HEK293 (cell line): Measurements from ENCODE around the gene ARHGAP26.

Experiments used
- CTCF ChIA-PET: fragments of 350-600 bp; formaldehyde crosslinking; extraction: SDS; loops from one replicate; lab custom pipeline; 2021; ENCODE audit warnings: antibody characterized with exemption; lab: Yijun Ruan, JAX
- POLR2A ChIA-PET: fragments of 300-600 bp; formaldehyde crosslinking; extraction: SDS; loops from one replicate; lab custom pipeline; 2020; ENCODE audit warnings: antibody characterized with exemption, inconsistent platforms; lab: Yijun Ruan, JAX
- H3K27ac ChIP-seq: fragments of 200-500 bp; sonication (Bioruptor generic); 2 replicates; pipeline ENCODE4 v1.5.1; 2014; ENCODE audit warnings: low read depth, low read length, control low read depth, inconsistent platforms; ENCODE audit errors: extremely low read depth
- H3K36me3 ChIP-seq, 2 experiments: fragments of 200-500 bp in 1 of 2; sonication (Bioruptor generic) in 1 of 2; 1 replicate in 1 of 2; 2 replicates in 1 of 2; pipeline ENCODE4 v1.5.1; 2014 to 2017; ENCODE audit warnings: inconsistent platforms in 2 of 2, low read length in 2 of 2; ENCODE audit not compliant: control insufficient read depth in 2 of 2, insufficient read depth in 1 of 2
- H3K4me1 ChIP-seq: fragments of 200-500 bp; sonication (Bioruptor generic); 2 replicates; pipeline ENCODE4 v1.5.1; 2014; ENCODE audit warnings: mild to moderate bottlenecking, low read length, inconsistent platforms; ENCODE audit not compliant: control insufficient read depth, insufficient read depth
- H3K4me3 ChIP-seq: 2 replicates; pipeline ENCODE4 v1.5.1; 2011; ENCODE audit warnings: low read depth, mild to moderate bottlenecking, control low read depth, low read length, moderate library complexity
- H3K9me3 ChIP-seq: fragments of 200-500 bp; sonication (Bioruptor generic); 2 replicates; pipeline ENCODE4 v1.5.1; 2014; ENCODE audit warnings: low read depth, low read length, inconsistent platforms; ENCODE audit not compliant: control insufficient read depth, insufficient read depth
- HOXC10 ChIP-seq: sonication (generic); formaldehyde crosslinking; IDR thresholded peaks from 2 replicates; pipeline ENCODE4 v1.8.1; 2023; ENCODE audit warnings: mild to moderate bottlenecking, missing genetic modification reagents
- KLF16 ChIP-seq: fragments of 450-650 bp; formaldehyde crosslinking; IDR thresholded peaks from 2 replicates; pipeline ENCODE4 v1.5.1; 2017; ENCODE audit warnings: missing biosample characterization, missing genetic modification characterization
- PRDM1 ChIP-seq: fragments of 450-650 bp; formaldehyde crosslinking; IDR thresholded peaks from 2 replicates; pipeline ENCODE4; 2016; ENCODE audit warnings: missing biosample characterization, missing genetic modification characterization
- SCRT1 ChIP-seq: fragments of 450-650 bp; formaldehyde crosslinking; IDR thresholded peaks from 2 replicates; pipeline ENCODE4 v1.5.1; 2016; ENCODE audit warnings: missing biosample characterization, missing genetic modification characterization, borderline replicate concordance
- ZBTB48 ChIP-seq: fragments of 450-650 bp; formaldehyde crosslinking; IDR thresholded peaks from 2 replicates; pipeline ENCODE4 v1.5.1; 2016; ENCODE audit warnings: missing biosample characterization, missing genetic modification characterization
- ZNF10 ChIP-seq: fragments of 450-650 bp; formaldehyde crosslinking; IDR thresholded peaks from 2 replicates; pipeline ENCODE4 v1.5.1; 2017; ENCODE audit warnings: missing biosample characterization, missing genetic modification characterization
- ZNF23 ChIP-seq: fragments of 450-650 bp; formaldehyde crosslinking; IDR thresholded peaks from 2 replicates; pipeline ENCODE4 v1.5.1; 2016; ENCODE audit warnings: missing biosample characterization, missing genetic modification characterization, borderline replicate concordance
- ZNF423 ChIP-seq: fragments of 450-650 bp; formaldehyde crosslinking; IDR thresholded peaks from 2 replicates; pipeline ENCODE4 v1.5.1; 2016; ENCODE audit warnings: missing biosample characterization, missing genetic modification characterization
- ZNF514 ChIP-seq: fragments of 450-650 bp; formaldehyde crosslinking; IDR thresholded peaks from 2 replicates; pipeline ENCODE4 v1.5.1; 2016; ENCODE audit warnings: missing biosample characterization, missing genetic modification characterization
- ZNF555 ChIP-seq: fragments of 450-650 bp; formaldehyde crosslinking; conservative IDR thresholded peaks from 2 replicates; pipeline ENCODE4 v1.5.1; 2017; ENCODE audit warnings: missing biosample characterization, mild to moderate bottlenecking, missing genetic modification characterization, inconsistent platforms
- ZNF585B ChIP-seq: fragments of 450-650 bp; formaldehyde crosslinking; IDR thresholded peaks from 2 replicates; pipeline ENCODE4 v1.5.1; 2016; ENCODE audit warnings: missing biosample characterization, missing genetic modification characterization
- ZNF610 ChIP-seq: fragments of 450-650 bp; formaldehyde crosslinking; IDR thresholded peaks from 2 replicates; pipeline ENCODE4 v1.5.1; 2016; ENCODE audit warnings: missing biosample characterization, missing genetic modification characterization, borderline replicate concordance
- ZNF621 ChIP-seq: fragments of 450-650 bp; formaldehyde crosslinking; IDR thresholded peaks from 2 replicates; pipeline ENCODE4 v1.5.1; 2017; ENCODE audit warnings: missing biosample characterization, missing genetic modification characterization
- ZNF677 ChIP-seq: fragments of 450-650 bp; IDR thresholded peaks from 2 replicates; pipeline ENCODE4 v1.5.0; 2018; ENCODE audit warnings: missing biosample characterization, mild to moderate bottlenecking, missing genetic modification characterization, moderate library complexity
- ZNF707 ChIP-seq: fragments of 450-650 bp; formaldehyde crosslinking; IDR thresholded peaks from 2 replicates; pipeline ENCODE4 v1.5.1; 2016; ENCODE audit warnings: missing biosample characterization, missing genetic modification characterization
- ZNF792 ChIP-seq: fragments of 450-650 bp; formaldehyde crosslinking; IDR thresholded peaks from 2 replicates; pipeline ENCODE4 v1.5.1; 2016; ENCODE audit warnings: missing biosample characterization, missing genetic modification characterization
- ZSCAN16 ChIP-seq: fragments of 450-650 bp; formaldehyde crosslinking; IDR thresholded peaks from 2 replicates; pipeline ENCODE4 v1.5.1; 2016; ENCODE audit warnings: missing biosample characterization, missing genetic modification characterization
- ZXDB ChIP-seq: fragments of 450-650 bp; formaldehyde crosslinking; IDR thresholded peaks from 2 replicates; pipeline ENCODE4 v1.5.1; 2016; ENCODE audit warnings: missing biosample characterization, missing genetic modification characterization
- TF ChIP-seq, protein P1 (sequence below): fragments of 450-650 bp; formaldehyde crosslinking; IDR thresholded peaks from 2 replicates; pipeline ENCODE4 v1.5.1; 2016; ENCODE audit warnings: missing biosample characterization, missing genetic modification characterization
- TF ChIP-seq, protein P2 (sequence below): fragments of 450-650 bp; formaldehyde crosslinking; IDR thresholded peaks from 2 replicates; pipeline ENCODE4 v1.5.1; 2017; ENCODE audit warnings: missing biosample characterization, missing genetic modification characterization
- TF ChIP-seq, protein P3 (sequence below): fragments of 450-650 bp; formaldehyde crosslinking; IDR thresholded peaks from 2 replicates; pipeline ENCODE4 v1.5.1; 2017; ENCODE audit warnings: missing biosample characterization, missing genetic modification characterization
- TF ChIP-seq, protein P4 (sequence below): fragments of 450-650 bp; formaldehyde crosslinking; IDR thresholded peaks from 2 replicates; pipeline ENCODE4 v1.5.1; 2016; ENCODE audit warnings: missing biosample characterization, missing genetic modification characterization, low read depth
- TF ChIP-seq, protein P5 (sequence below): fragments of 450-650 bp; formaldehyde crosslinking; IDR thresholded peaks from 2 replicates; pipeline ENCODE4 v1.5.1; 2016; ENCODE audit warnings: missing biosample characterization, missing genetic modification characterization

Gene ARHGAP26

DNA sequence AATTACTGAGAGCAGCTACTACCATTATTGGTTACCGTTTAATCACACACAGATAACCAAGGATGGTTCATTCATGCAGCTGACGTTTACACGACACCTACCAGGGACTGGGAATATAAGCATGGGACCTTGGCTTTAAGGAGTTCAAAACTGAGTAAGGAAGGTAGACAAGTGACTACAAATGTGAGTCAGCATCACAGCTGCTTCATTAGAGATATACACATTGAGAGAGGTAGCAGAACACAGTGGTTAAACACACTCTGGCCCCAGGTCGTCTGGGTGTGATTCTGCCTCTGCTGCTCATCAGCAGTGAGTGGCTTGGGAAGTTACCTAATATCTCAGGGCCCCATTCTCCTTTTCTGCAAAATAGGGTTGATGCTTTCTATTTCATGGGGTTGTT is 364.7 kb downstream of the ARHGAP26 start:
- CTCF ChIA-PET, result interaction anchor here (1.2 kb wide), 1 partner anchor 118 kb away, joined by 3 read pairs; no protein-coding TSS in a partner anchor

DNA sequence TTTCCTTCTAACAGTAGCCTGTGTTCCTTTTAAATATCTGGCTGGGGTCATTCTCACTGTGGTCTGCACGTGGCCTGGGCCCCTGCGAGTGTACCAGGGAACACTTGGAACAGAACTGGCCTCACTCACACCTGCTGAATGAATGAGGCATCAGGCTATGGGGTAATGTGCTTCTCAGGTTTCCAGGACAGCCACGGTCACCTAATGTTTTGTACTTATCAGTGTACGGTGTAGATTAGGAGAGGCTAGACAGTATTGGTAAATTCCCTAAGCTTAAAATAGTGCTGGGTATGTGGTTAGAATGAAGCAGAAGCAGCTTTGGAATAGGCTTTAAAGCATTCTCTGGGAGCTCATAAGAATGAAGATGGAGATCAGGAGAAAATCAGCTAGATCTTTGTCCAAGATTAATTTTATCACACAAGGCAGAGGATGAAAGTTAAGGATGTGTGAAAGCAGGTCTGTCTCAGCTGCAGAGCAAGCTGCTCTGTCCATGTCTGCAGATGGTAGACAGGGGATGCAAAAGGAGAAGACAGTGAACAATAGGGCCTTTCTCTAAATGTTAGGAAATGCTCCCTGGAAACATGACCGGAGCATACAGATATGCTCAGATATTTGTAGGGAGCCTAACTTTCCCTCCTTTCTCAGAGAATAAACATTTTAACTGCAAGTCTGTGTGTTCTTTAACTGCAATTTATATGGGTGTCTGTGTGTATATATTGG is 365.8 kb downstream of the ARHGAP26 start:
- ChIA-PET POLR2A (no interaction called here), CTCF (interaction anchor here (0.7 to 1.2 kb wide), 3 partner anchors 10 to 203 kb away, joined by 3 read pairs; no protein-coding TSS in a partner anchor)
- TF ChIP-seq HOXC10 (no peak), SCRT1 (0 out of 2 replicates have a peak, but pooled peaks have one; percentile 27), ZNF792 (tag by site-specific recombination) (no peak), KLF16 (tag by site-specific recombination) (no peak), ZNF10 (tag by site-specific recombination) (peak; percentile 95), ZNF707 (tag by site-specific recombination) (no peak), ZNF621 (no peak), ZNF610 (tag by site-specific recombination) (no peak), ZNF585B (tag by site-specific recombination) (no peak)
- TF ChIP-seq, protein P1, sequence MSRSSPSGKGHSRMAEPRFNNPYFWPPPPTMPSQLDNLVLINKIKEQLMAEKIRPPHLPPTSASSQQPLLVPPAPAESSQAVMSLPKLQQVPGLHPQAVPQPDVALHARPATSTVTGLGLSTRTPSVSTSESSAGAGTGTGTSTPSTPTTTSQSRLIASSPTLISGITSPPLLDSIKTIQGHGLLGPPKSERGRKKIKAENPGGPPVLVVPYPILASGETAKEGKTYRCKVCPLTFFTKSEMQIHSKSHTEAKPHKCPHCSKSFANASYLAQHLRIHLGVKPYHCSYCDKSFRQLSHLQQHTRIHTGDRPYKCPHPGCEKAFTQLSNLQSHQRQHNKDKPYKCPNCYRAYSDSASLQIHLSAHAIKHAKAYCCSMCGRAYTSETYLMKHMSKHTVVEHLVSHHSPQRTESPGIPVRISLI (tag by site-specific recombination), result no peak
- TF ChIP-seq, protein P2, sequence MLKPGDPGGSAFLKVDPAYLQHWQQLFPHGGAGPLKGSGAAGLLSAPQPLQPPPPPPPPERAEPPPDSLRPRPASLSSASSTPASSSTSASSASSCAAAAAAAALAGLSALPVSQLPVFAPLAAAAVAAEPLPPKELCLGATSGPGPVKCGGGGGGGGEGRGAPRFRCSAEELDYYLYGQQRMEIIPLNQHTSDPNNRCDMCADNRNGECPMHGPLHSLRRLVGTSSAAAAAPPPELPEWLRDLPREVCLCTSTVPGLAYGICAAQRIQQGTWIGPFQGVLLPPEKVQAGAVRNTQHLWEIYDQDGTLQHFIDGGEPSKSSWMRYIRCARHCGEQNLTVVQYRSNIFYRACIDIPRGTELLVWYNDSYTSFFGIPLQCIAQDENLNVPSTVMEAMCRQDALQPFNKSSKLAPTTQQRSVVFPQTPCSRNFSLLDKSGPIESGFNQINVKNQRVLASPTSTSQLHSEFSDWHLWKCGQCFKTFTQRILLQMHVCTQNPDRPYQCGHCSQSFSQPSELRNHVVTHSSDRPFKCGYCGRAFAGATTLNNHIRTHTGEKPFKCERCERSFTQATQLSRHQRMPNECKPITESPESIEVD (tag by site-specific recombination), result no peak
- TF ChIP-seq, protein P3, sequence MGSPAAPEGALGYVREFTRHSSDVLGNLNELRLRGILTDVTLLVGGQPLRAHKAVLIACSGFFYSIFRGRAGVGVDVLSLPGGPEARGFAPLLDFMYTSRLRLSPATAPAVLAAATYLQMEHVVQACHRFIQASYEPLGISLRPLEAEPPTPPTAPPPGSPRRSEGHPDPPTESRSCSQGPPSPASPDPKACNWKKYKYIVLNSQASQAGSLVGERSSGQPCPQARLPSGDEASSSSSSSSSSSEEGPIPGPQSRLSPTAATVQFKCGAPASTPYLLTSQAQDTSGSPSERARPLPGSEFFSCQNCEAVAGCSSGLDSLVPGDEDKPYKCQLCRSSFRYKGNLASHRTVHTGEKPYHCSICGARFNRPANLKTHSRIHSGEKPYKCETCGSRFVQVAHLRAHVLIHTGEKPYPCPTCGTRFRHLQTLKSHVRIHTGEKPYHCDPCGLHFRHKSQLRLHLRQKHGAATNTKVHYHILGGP (tag by site-specific recombination), result no peak

More for the DNA sequence above, 364.7 kb downstream of the ARHGAP26 start:
- no peak overlapping the region for H3K4me3 ChIP-seq
- H3K4me1 ChIP-seq, result peaks cover 10% of the 10 kb centered on the region
- H3K27ac ChIP-seq, result no peak overlapping the region
- no peaks in the 10 kb centered on the region for H3K9me3 ChIP-seq
- POLR2A ChIA-PET, result no interaction called here
- H3K36me3 ChIP-seq, result no peaks in the 10 kb centered on the region
- TF ChIP-seq, protein P4, sequence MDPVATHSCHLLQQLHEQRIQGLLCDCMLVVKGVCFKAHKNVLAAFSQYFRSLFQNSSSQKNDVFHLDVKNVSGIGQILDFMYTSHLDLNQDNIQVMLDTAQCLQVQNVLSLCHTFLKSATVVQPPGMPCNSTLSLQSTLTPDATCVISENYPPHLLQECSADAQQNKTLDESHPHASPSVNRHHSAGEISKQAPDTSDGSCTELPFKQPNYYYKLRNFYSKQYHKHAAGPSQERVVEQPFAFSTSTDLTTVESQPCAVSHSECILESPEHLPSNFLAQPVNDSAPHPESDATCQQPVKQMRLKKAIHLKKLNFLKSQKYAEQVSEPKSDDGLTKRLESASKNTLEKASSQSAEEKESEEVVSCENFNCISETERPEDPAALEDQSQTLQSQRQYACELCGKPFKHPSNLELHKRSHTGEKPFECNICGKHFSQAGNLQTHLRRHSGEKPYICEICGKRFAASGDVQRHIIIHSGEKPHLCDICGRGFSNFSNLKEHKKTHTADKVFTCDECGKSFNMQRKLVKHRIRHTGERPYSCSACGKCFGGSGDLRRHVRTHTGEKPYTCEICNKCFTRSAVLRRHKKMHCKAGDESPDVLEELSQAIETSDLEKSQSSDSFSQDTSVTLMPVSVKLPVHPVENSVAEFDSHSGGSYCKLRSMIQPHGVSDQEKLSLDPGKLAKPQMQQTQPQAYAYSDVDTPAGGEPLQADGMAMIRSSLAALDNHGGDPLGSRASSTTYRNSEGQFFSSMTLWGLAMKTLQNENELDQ (tag by site-specific recombination), result no peak
- TF ChIP-seq ZBTB48 (tag by site-specific recombination) (no peak), ZNF514 (no peak), ZNF555 (no peak), ZXDB (tag by site-specific recombination) (no peak), ZSCAN16 (tag by site-specific recombination) (no peak), ZNF423 (tag by site-specific recombination) (no peak), ZNF677 (tag by site-specific recombination) (no peak), ZNF23 (tag by site-specific recombination) (no peak), PRDM1 (tag by site-specific recombination) (no peak)
- TF ChIP-seq, protein P5, sequence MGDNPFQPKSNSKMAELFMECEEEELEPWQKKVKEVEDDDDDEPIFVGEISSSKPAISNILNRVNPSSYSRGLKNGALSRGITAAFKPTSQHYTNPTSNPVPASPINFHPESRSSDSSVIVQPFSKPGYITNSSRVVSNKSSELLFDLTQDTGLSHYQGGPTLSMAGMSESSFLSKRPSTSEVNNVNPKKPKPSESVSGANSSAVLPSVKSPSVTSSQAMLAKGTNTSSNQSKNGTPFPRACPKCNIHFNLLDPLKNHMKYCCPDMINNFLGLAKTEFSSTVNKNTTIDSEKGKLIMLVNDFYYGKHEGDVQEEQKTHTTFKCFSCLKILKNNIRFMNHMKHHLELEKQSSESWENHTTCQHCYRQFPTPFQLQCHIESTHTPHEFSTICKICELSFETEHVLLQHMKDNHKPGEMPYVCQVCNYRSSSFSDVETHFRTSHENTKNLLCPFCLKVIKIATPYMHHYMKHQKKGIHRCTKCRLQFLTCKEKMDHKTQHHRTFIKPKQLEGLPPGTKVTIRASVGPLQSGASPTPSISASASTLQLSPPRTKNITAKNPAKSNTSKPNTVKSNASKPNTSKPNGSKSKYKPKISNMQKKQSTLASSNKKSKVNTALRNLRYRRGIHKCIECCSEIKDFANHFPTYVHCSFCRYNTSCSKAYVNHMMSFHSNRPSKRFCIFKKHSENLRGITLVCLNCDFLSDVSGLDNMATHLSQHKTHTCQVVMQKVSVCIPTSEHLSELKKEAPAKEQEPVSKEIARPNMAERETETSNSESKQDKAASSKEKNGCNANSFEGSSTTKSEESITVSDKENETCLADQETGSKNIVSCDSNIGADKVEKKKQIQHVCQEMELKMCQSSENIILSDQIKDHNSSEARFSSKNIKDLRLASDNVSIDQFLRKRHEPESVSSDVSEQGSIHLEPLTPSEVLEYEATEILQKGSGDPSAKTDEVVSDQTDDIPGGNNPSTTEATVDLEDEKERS (tag by site-specific recombination), result no peak

More for the DNA sequence above, 365.8 kb downstream of the ARHGAP26 start:
- Histone ChIP-seq H3K27ac (no peak overlapping the region), H3K4me1 (peaks cover 1% of the 10 kb centered on the region; the same call in 1 of the 2 replicates), H3K36me3 (no peaks in the 10 kb centered on the region), H3K9me3 (no peaks in the 10 kb centered on the region), H3K4me3 (no peak overlapping the region)
